GM23248 (cell line): Measurements from ENCODE around the gene ATP2B3. TPM values are rescaled to one million over a fixed set of nuclear protein-coding genes. Genes with fewer than 3 reads are reported as not detected.

Experiments
- DNase-seq: peaks from one replicate; pipeline ENCODE4 v3.0.0-alpha.2; 2015
- H2AFZ ChIP-seq: fragments of 200-600 bp; sonication (generic); 2 replicates; pipeline ENCODE4 v1.6.1; 2016; ENCODE audit warnings: antibody characterized with exemption
- H3F3A ChIP-seq: fragments of 200-600 bp; sonication (generic); 2 replicates; pipeline ENCODE4 v1.6.1; 2016; ENCODE audit warnings: mild to moderate bottlenecking, antibody characterized with exemption, mixed run types; ENCODE audit not compliant: insufficient read depth
- H3K27ac ChIP-seq: fragments of 200-600 bp; sonication (generic); 2 replicates; pipeline ENCODE4 v1.5.1; 2016; ENCODE audit warnings: mild to moderate bottlenecking
- H3K27me3 ChIP-seq: fragments of 200-600 bp; sonication (generic); replicated peaks from 2 replicates; pipeline ENCODE4 v1.6.1; 2016; ENCODE audit warnings: mild to moderate bottlenecking; ENCODE audit not compliant: insufficient read depth
- H3K36me3 ChIP-seq: fragments of 200-600 bp; sonication (generic); 2 replicates; pipeline ENCODE4 v1.6.1; 2016; ENCODE audit warnings: low read depth, mild to moderate bottlenecking
- H3K4me1 ChIP-seq: fragments of 200-600 bp; sonication (generic); 2 replicates; pipeline ENCODE4 v1.6.1; 2016; ENCODE audit warnings: mild to moderate bottlenecking; ENCODE audit not compliant: insufficient read depth
- H3K4me2 ChIP-seq: fragments of 200-600 bp; sonication (generic); one replicate; pipeline ENCODE4 v1.6.1; 2016; ENCODE audit warnings: mild to moderate bottlenecking; ENCODE audit not compliant: unreplicated experiment
- H3K4me3 ChIP-seq: fragments of 200-600 bp; sonication (generic); 2 replicates; pipeline ENCODE4 v1.5.1; 2016; ENCODE audit warnings: mild to moderate bottlenecking
- H3K79me2 ChIP-seq: fragments of 200-600 bp; sonication (generic); 2 replicates; pipeline ENCODE4 v1.6.1; 2016; ENCODE audit warnings: mild to moderate bottlenecking; ENCODE audit not compliant: insufficient read depth
- H3K9ac ChIP-seq: fragments of 200-600 bp; sonication (generic); 2 replicates; pipeline ENCODE4 v1.6.1; 2016; ENCODE audit warnings: mild to moderate bottlenecking
- H3K9me2 ChIP-seq: fragments of 200-600 bp; sonication (generic); 2 replicates; pipeline ENCODE4 v1.6.1; 2016; ENCODE audit warnings: mixed run types, mild to moderate bottlenecking, moderate library complexity; ENCODE audit not compliant: insufficient read depth
- H3K9me3 ChIP-seq: fragments of 200-600 bp; sonication (generic); one replicate; pipeline ENCODE4 v1.6.1; 2017; ENCODE audit warnings: low read depth
- H4K20me1 ChIP-seq: fragments of 200-600 bp; sonication (generic); 2 replicates; pipeline ENCODE4 v1.6.0; 2016; ENCODE audit not compliant: insufficient read depth
- EZH2 ChIP-seq: fragments of 200-600 bp; sonication (generic); IDR thresholded peaks from 2 replicates; pipeline ENCODE4 v1.6.1; 2018; ENCODE audit warnings: antibody characterized with exemption, mild to moderate bottlenecking; ENCODE audit not compliant: insufficient read depth, poor library complexity, severe bottlenecking
- EZH2phosphoT487 ChIP-seq: fragments of 200-600 bp; sonication (generic); IDR thresholded peaks from 2 replicates; pipeline ENCODE4 v1.6.1; 2018; ENCODE audit warnings: antibody characterized with exemption, moderate library complexity, mild to moderate bottlenecking, low read depth; ENCODE audit not compliant: insufficient read depth
- WGBS, 2 experiments: methylation state at CpG; one replicate each; pipeline ENCODE4 v1.1.6; 2015 to 2017; ENCODE audit warnings: low lambda C conversion rate in 2 of 2, low coverage in 1 of 2; ENCODE audit errors: missing lambda C conversion rate in 2 of 2; 5-methylcytosine and 5-hydroxymethylcytosine counted together
- in situ Hi-C: fragments of 300-500 bp; cut with MboI; formaldehyde crosslinking; loops from 2 replicates; pipeline ENCODE4 v1.15.0; 2020
- polyA plus RNA-seq: library from polyadenylated mRNA; unstranded; fragments of >200 nt; fragmentation: Nextera tagmentation; extraction: Ambion mirVana; gene quantifications from 2 replicates; pipeline ENCODE4 v1.2.1, GENCODE V29; 2016
- total RNA-seq: library from RNA; depleted of rRNA; stranded (reverse); fragments of >200 nt; shearing (Covaris generic); gene quantifications from 2 replicates; pipeline ENCODE4 v1.2.3, GENCODE V29; 2014

ATP2B3 gene
- total and polyA plus RNA-seq, 2 experiments from 2014 or later, result not detected

- TF ChIP-seq EZH2phosphoT487 (no peak), EZH2 (no peak)
- H3K9me3 ChIP-seq, result no peaks in the 10 kb centered on the region
- no peaks in the 10 kb centered on the region for H3K27me3 ChIP-seq
- in situ Hi-C loops, result no loop called here
- H3K9ac ChIP-seq, result no peak overlapping the region
- no peaks in the 10 kb centered on the region for H3K9me2 ChIP-seq
- no peak for DNase-seq
- no peak overlapping the region for H2AFZ ChIP-seq
- H3K4me3 ChIP-seq, result no peak overlapping the region
- WGBS, 2 experiments, result 95 to 98% methylated on average over 15 to 21 of the region's 26 CpGs
- no peak overlapping the region for H3K4me2 ChIP-seq
- H3F3A ChIP-seq, result no peaks in the 10 kb centered on the region
- H3K4me1 ChIP-seq, result no peaks in the 10 kb centered on the region
- H3K27ac ChIP-seq, result no peak overlapping the region
- no peaks in the 10 kb centered on the region for H3K36me3 ChIP-seq
- 0 out of 2 replicates have a peak, but pooled peaks cover 4% of the 10 kb centered on the region for H3K79me2 ChIP-seq
- H4K20me1 ChIP-seq, result no peaks in the 10 kb centered on the region
These were observed 73.8 kb downstream of the ATP2B3 start for GRCh38 chrX:153590961-153591956.

GRCh38 chrX:153592091-153592833, 74.8 kb downstream of the ATP2B3 start:
- no peaks in the 10 kb centered on the region for H3K36me3 ChIP-seq
- H3K4me2 ChIP-seq, result no peak overlapping the region
- no peaks in the 10 kb centered on the region for H4K20me1 ChIP-seq
- H3F3A ChIP-seq, result no peaks in the 10 kb centered on the region
- H3K9me3 ChIP-seq, result no peaks in the 10 kb centered on the region
- in situ Hi-C loops, result no loop called here
- H3K27me3 ChIP-seq, result no peaks in the 10 kb centered on the region
- peaks cover 14% of the 10 kb centered on the region for H3K79me2 ChIP-seq
- no peak overlapping the region for H3K9ac ChIP-seq
- H3K4me1 ChIP-seq, result no peaks in the 10 kb centered on the region
- H3K4me3 ChIP-seq, result no peak overlapping the region
- H3K27ac ChIP-seq, result no peak overlapping the region
- H3K9me2 ChIP-seq, result no peaks in the 10 kb centered on the region
- WGBS, 2 experiments, result 95 to 96% methylated on average over 14 to 15 of the region's 30 CpGs
- TF ChIP-seq EZH2phosphoT487 (no peak), EZH2 (no peak)
- H2AFZ ChIP-seq, result no peak overlapping the region
- DNase-seq, result no peak

- Histone ChIP-seq H4K20me1 (no peaks in the 10 kb centered on the region), H3K27ac (no peak overlapping the region), H3K4me1 (no peaks in the 10 kb centered on the region), H2AFZ (no peak overlapping the region), H3K4me2 (no peak overlapping the region), H3K9me2 (no peaks in the 10 kb centered on the region), H3K9me3 (no peaks in the 10 kb centered on the region), H3K4me3 (no peak overlapping the region), H3K27me3 (no peaks in the 10 kb centered on the region), H3K79me2 (peaks cover 23% of the 10 kb centered on the region), H3K9ac (no peak overlapping the region), H3F3A (no peaks in the 10 kb centered on the region), H3K36me3 (no peaks in the 10 kb centered on the region)
- TF ChIP-seq EZH2 (no peak), EZH2phosphoT487 (no peak)
- WGBS, 2 experiments, result 97 to 98% methylated on average over 9 to 12 of the region's 12 CpGs
- in situ Hi-C loops, result no loop called here
- DNase-seq, result no peak
These were observed 75.7 kb downstream of the ATP2B3 start for GRCh38 chrX:153592966-153593688.

GRCh38 chrX:153593811-153594500, 76.5 kb downstream of the ATP2B3 start:
- Histone ChIP-seq H3K4me3 (no peak overlapping the region), H3K4me2 (no peak overlapping the region), H3K9me3 (no peaks in the 10 kb centered on the region), H3K36me3 (no peaks in the 10 kb centered on the region), H3K4me1 (no peaks in the 10 kb centered on the region), H3K27ac (no peak overlapping the region), H4K20me1 (no peaks in the 10 kb centered on the region), H3F3A (no peaks in the 10 kb centered on the region), H3K79me2 (peaks cover 26% of the 10 kb centered on the region), H2AFZ (no peak overlapping the region), H3K9ac (no peak overlapping the region), H3K27me3 (no peaks in the 10 kb centered on the region), H3K9me2 (no peaks in the 10 kb centered on the region)
- in situ Hi-C loops, result no loop called here
- TF ChIP-seq EZH2phosphoT487, result no peak
- no peak for TF ChIP-seq EZH2
- WGBS, 2 experiments, result 91 to 98% methylated on average over 14 to 19 of the region's 22 CpGs
- DNase-seq, result no peak
